Measurements from ENCODE around the gene KCNJ6.

The KCNJ6 gene

DNA sequence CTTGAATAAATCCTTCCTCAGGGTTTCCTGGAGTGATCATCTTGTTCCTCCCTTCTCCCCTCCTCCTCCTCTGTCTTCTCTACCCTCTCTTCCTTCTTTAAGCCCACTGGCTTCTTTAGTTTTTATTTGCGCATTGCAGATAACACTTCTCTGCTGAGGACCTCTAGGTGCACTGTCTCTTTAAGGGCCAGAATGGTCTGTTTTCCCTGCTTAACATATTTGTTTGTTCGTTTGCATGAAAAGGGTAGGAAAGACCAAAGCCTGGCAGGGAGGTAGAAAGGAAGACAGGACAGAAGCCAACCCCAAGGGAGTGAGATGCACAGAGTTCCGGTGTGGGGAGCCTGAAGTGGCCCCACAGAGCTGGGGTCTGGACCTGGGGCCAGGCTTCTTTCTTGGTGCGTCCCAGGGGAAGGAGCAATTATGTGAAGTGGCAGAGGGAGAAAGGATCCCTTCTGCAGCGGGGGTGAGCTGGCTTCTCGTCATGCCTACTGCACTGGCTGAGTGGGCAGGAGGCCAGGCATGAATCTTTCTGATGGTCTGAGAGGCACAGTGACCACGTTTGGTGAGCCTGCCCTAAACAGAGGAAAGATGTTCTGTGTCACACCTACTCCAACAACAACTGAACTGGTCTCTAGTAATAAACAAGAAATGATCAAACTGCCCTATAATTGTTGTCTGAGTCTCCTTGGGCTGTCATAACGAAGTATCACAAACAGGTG, 232.7 kb downstream of the KCNJ6 start:
- Histone ChIP-seq H3K4me3 (ENCODE audit: low read length) (no peak overlapping the region), H3K27ac (ENCODE audit: low read length) (no peak overlapping the region), H3K36me3 (ENCODE audit: insufficient read depth, low read depth, low read length) (no peaks in the 10 kb centered on the region), H3K27me3 (ENCODE audit: insufficient read depth, low read length) (no peaks in the 10 kb centered on the region), H3K9ac (ENCODE audit: low read depth, low read length) (0 out of 2 replicates have a peak overlapping the region, but pooled peaks have one; percentile 11), H3K9me3 (ENCODE audit: insufficient read depth, low read depth, low read length) (peaks cover 6% of the 10 kb centered on the region; the same call in 1 of the 2 replicates), H3K4me1 (ENCODE audit: insufficient read depth, low read length) (peaks cover 10% of the 10 kb centered on the region; the same call in 1 of the 2 replicates)

DNA sequence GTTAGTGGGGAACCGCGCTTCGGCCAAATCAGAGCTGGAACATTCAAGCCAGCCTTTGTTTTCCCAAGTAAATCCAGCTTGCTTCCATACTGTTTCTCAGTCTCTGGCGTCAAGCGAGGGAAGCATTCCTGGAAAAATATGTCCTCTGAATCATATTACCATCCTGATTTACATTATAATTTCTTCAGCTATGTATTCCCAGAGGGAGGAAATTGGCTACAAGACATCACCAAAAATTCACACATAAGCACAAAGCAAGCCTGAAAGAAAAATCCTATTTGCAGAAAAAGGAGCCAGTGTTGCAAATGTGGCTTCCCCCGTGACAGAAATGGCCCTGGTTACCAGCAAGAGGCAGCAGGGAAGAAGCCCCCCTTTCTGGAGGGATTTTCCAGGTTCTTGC, 233.3 kb downstream of the KCNJ6 start:
- H3K27ac ChIP-seq (ENCODE audit: low read length) = no peak overlapping the region
- peaks cover 10% of the 10 kb centered on the region; the same call in 1 of the 2 replicates for H3K4me1 ChIP-seq (ENCODE audit: insufficient read depth, low read length)
- H3K36me3 ChIP-seq (ENCODE audit: insufficient read depth, low read depth, low read length) = no peaks in the 10 kb centered on the region
- peaks cover 6% of the 10 kb centered on the region; the same call in 1 of the 2 replicates for H3K9me3 ChIP-seq (ENCODE audit: insufficient read depth, low read depth, low read length)
- no peak overlapping the region for H3K4me3 ChIP-seq (ENCODE audit: low read length)
- H3K9ac ChIP-seq (ENCODE audit: low read depth, low read length) = 0 out of 2 replicates have a peak overlapping the region, but pooled peaks have one; percentile 11
- no peaks in the 10 kb centered on the region for H3K27me3 ChIP-seq (ENCODE audit: insufficient read depth, low read length)

DNA sequence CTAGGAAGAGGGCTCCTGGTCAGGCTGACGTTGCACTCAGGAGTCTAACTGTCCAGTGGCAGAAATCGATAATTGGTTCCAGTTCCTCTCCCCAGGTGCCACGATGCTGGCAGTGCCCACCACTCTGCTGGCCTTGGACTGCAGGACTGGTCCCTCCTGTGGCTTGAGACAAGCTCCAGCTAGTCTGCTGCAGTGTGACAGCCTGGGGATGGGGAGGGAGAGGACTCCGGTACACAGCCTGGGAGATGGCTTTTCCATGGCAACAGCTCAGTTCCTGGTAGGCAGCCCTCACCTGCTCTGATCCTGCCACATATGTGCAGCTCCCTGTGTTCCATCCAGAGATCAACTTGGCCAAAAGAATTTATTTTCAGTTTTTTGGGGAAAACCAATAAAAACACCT, 239.3 kb downstream of the KCNJ6 start:
- Histone ChIP-seq H3K9ac (ENCODE audit: low read depth, low read length) (no peak overlapping the region), H3K27me3 (ENCODE audit: insufficient read depth, low read length) (peaks cover 29% of the 10 kb centered on the region), H3K4me3 (ENCODE audit: low read length) (no peak overlapping the region), H3K36me3 (ENCODE audit: insufficient read depth, low read depth, low read length) (no peaks in the 10 kb centered on the region), H3K4me1 (ENCODE audit: insufficient read depth, low read length) (no peaks in the 10 kb centered on the region), H3K9me3 (ENCODE audit: insufficient read depth, low read depth, low read length) (peaks cover 6% of the 10 kb centered on the region; the same call in 1 of the 2 replicates), H3K27ac (ENCODE audit: low read length) (no peak overlapping the region)

DNA sequence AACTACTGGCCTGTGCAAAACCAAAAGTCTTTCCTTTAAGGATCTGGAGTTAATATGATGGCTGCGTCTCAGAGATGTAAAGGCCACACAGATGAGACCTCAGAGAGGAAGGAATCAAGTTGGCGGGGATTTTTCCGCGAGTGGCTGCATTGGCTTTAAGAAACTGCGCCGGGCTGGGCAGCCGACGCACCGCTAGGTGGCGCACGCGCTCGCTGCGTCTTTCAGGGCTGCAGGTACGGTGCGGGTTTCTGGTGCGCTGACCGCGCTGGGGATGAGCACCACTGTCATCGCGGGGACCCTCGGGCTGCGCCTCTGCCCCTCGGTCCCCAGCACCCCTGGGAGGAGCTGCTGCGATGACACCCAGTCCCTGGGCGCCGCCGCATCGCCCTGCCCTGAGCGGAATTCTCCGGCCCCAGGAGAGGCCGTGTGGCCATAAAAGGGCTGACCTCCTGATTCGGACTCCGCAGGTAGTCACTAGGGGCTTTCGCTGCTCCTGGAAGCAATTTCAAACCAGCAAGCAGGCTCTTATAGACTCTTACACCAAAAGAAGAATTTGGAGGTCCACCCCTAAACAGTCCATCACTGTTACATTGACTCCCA, 241.0 kb downstream of the KCNJ6 start:
- Histone ChIP-seq H3K9me3 (ENCODE audit: insufficient read depth, low read depth, low read length) (peaks cover 6% of the 10 kb centered on the region; the same call in 1 of the 2 replicates), H3K27ac (ENCODE audit: low read length) (no peak overlapping the region), H3K4me3 (ENCODE audit: low read length) (peak overlapping the region; percentile 53; the same call in 1 of the 2 replicates), H3K27me3 (ENCODE audit: insufficient read depth, low read length) (peaks cover 29% of the 10 kb centered on the region), H3K4me1 (ENCODE audit: insufficient read depth, low read length) (no peaks in the 10 kb centered on the region), H3K9ac (ENCODE audit: low read depth, low read length) (no peak overlapping the region), H3K36me3 (ENCODE audit: insufficient read depth, low read depth, low read length) (no peaks in the 10 kb centered on the region)

DNA sequence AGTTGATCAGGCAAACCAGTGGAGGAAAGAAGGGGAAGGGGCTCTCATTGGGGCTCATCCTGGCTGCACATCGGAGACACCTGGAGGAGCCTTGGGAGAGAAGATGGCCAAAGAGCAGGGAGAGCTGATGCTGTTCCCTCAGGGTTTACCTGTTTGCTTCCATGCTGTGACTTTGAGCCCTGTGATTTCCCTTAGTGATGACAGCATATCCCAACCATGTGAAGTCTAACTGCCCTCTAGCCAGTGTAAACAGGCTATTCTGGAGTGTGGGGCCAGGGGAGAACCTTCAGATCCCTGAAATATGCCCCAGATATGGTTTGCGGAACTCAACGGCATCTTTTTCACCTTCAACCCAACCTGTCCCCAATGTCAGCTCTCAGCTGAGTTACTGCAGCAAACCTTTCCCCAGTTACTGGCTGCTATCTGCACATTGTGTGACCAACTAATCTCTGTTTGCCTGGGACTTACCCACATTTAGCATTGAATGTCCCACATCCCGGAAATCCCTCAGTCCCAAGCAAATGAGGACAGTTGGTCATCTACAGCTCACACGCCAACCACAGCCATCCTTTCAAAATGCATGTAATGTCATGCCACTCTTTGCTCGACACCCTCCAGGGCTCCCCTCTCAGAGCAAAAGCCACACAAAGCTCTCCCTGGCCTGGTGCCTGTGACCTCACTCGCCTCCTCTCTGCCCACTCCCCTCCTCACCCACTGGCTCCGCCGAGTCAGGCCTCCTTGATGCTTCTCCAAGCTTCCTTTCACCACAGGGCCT, 242.3 kb downstream of the KCNJ6 start:
- H3K4me1 ChIP-seq (ENCODE audit: insufficient read depth, low read length) = peaks cover 8% of the 10 kb centered on the region; the same call in 1 of the 2 replicates
- H3K36me3 ChIP-seq (ENCODE audit: insufficient read depth, low read depth, low read length) = no peaks in the 10 kb centered on the region
- peaks cover 3% of the 10 kb centered on the region; the same call in 1 of the 2 replicates for H3K9me3 ChIP-seq (ENCODE audit: insufficient read depth, low read depth, low read length)
- no peak overlapping the region for H3K4me3 ChIP-seq (ENCODE audit: low read length)
- no peak overlapping the region for H3K9ac ChIP-seq (ENCODE audit: low read depth, low read length)
- H3K27me3 ChIP-seq (ENCODE audit: insufficient read depth, low read length) = peaks cover 29% of the 10 kb centered on the region
- H3K27ac ChIP-seq (ENCODE audit: low read length) = no peak overlapping the region

DNA sequence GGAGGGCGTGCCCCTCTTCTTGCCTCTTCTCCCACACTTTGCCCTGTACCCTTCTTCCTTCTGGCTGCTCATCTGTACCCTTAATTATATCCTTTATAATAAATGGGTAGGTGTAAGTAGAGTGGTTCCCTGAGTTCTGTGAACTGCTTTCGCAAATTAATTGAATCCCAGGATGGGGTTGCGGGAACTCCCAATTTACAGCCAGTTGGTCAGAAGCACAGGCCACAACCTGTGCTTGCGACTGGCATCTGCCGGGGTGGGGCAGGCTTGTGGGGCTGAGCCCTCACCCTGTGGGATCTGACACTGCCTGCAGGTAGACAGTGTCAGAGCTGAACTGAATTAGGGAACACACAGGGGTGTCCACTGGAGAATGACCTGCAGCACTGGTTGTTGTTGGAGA, 244.9 kb downstream of the KCNJ6 start:
- H3K9ac ChIP-seq (ENCODE audit: low read depth, low read length) = no peak overlapping the region
- no peak overlapping the region for H3K27ac ChIP-seq (ENCODE audit: low read length)
- peaks cover 14% of the 10 kb centered on the region; the same call in 1 of the 2 replicates for H3K4me1 ChIP-seq (ENCODE audit: insufficient read depth, low read length)
- no peaks in the 10 kb centered on the region for H3K36me3 ChIP-seq (ENCODE audit: insufficient read depth, low read depth, low read length)
- peaks cover under 1% of the 10 kb centered on the region; the same call in 1 of the 2 replicates for H3K9me3 ChIP-seq (ENCODE audit: insufficient read depth, low read depth, low read length)
- H3K4me3 ChIP-seq (ENCODE audit: low read length) = no peak overlapping the region
- H3K27me3 ChIP-seq (ENCODE audit: insufficient read depth, low read length) = peaks cover 23% of the 10 kb centered on the region

DNA sequence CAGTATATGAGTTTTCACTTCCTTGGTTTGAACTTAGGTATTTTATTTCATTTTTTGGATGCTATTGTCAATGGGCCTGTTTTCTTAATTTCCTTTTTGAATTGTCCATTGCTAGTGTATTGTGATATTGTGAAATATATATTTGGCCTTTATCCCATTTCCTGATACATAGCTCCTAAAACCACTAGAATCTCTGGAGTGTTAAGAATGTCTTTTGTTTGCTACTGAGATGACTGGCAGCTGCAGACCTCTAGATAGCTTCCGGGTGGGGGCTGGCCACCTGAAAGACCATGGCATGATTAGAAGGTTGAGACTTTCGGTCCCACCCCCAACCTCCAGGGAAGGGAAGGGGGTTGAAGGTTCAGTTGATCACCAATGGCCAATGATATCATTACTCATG, 245.4 kb downstream of the KCNJ6 start:
- peaks cover 6% of the 10 kb centered on the region for H3K9me3 ChIP-seq (ENCODE audit: insufficient read depth, low read depth, low read length)
- no peaks in the 10 kb centered on the region for H3K36me3 ChIP-seq (ENCODE audit: insufficient read depth, low read depth, low read length)
- peaks cover 14% of the 10 kb centered on the region; the same call in 1 of the 2 replicates for H3K4me1 ChIP-seq (ENCODE audit: insufficient read depth, low read length)
- peaks cover 18% of the 10 kb centered on the region for H3K27me3 ChIP-seq (ENCODE audit: insufficient read depth, low read length)
- H3K9ac ChIP-seq (ENCODE audit: low read depth, low read length) = no peak overlapping the region
- H3K4me3 ChIP-seq (ENCODE audit: low read length) = no peak overlapping the region
- no peak overlapping the region for H3K27ac ChIP-seq (ENCODE audit: low read length)

DNA sequence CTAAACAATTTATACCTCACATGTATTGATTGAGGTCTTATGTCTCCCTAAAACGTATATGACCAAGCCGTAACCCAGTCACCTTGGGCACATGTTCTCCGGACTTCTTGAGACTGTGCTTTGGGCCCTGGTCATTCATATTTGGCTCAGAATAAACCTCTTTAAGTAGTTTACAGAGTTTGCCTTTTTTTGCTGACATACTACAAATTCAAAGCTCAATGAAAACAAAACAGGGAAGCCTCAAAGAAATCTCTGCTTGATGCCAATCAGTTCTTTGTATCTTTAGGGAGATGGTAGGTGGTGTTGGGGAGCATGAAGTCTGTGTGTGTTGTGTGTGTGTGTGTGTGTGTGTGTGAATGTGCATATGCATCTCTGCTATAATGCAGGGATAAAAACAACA, 247.0 kb downstream of the KCNJ6 start:
- Histone ChIP-seq H3K27me3 (ENCODE audit: insufficient read depth, low read length) (peaks cover 9% of the 10 kb centered on the region), H3K36me3 (ENCODE audit: insufficient read depth, low read depth, low read length) (no peaks in the 10 kb centered on the region), H3K27ac (ENCODE audit: low read length) (peak overlapping the region; percentile 75), H3K9me3 (ENCODE audit: insufficient read depth, low read depth, low read length) (peaks cover 15% of the 10 kb centered on the region), H3K4me3 (ENCODE audit: low read length) (no peak overlapping the region; the same call in 1 of the 2 replicates), H3K4me1 (ENCODE audit: insufficient read depth, low read length) (peaks cover 14% of the 10 kb centered on the region; the same call in 1 of the 2 replicates), H3K9ac (ENCODE audit: low read depth, low read length) (peak overlapping the region; percentile 30; the same call in 1 of the 2 replicates)

DNA sequence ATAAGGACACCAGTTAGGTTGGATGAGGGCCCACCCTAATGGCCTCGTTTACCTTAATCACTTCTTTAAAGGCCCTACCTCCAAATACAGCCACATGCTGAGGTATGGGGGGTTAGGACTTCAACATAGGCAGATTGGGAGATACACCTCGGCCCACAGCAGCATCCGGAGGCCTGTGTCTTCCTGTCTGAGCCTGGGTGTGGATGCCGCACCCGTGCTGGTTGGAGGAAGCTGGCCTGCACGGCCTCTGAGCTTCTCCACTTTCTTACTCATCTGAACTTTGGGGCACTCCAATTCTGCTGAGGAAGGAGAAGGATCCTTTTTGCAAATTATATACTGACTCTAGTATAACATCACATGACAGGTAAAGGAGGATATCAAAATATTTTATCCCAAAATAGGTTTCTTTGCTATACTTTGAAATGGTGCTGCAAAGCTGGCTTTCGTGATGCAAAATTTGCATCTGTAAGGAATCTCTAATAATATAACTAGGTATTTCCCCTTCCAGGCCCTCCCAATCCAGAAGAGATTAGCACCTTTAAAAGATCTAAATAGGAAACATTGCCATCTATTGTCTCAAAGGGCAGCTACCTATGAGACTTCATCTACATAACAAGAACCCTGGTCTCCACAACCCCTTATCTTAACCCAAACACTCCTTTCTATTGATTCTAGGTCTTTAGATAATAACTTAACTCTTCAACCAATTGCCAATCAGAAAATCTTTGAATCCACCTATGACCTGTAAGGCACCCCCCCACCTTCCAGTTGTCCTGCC, 247.6 kb downstream of the KCNJ6 start:
- Histone ChIP-seq H3K9ac (ENCODE audit: low read depth, low read length) (no peak overlapping the region; the same call in 1 of the 2 replicates), H3K4me1 (ENCODE audit: insufficient read depth, low read length) (peaks cover 14% of the 10 kb centered on the region; the same call in 1 of the 2 replicates), H3K36me3 (ENCODE audit: insufficient read depth, low read depth, low read length) (no peaks in the 10 kb centered on the region), H3K27ac (ENCODE audit: low read length) (peak overlapping the region; percentile 75), H3K9me3 (ENCODE audit: insufficient read depth, low read depth, low read length) (peaks cover 15% of the 10 kb centered on the region), H3K27me3 (ENCODE audit: insufficient read depth, low read length) (peaks cover 3% of the 10 kb centered on the region), H3K4me3 (ENCODE audit: low read length) (no peak overlapping the region)

DNA sequence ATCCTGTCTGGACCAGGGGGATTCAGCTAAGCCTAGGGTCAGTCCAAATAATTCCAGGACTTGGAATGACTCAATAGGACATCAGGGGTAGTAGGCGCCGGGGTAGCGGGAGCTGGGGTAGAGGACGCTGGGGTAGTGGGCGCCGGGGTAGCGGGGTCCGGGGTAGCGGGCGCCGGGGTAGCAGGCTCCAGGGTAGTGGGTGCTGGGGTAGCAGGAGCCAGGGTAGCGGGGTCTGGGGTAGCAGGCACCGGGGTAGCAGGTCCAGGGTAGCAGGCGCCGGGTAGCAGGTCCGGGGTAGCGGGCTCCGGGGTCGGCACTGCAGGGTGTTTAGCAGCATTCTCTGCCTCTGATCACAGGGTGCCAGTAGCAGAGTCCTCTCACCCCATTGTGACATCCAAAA, 248.9 kb downstream of the KCNJ6 start:
- peaks cover 15% of the 10 kb centered on the region for H3K9me3 ChIP-seq (ENCODE audit: insufficient read depth, low read depth, low read length)
- no peak overlapping the region for H3K9ac ChIP-seq (ENCODE audit: low read depth, low read length)
- H3K36me3 ChIP-seq (ENCODE audit: insufficient read depth, low read depth, low read length) = no peaks in the 10 kb centered on the region
- H3K4me1 ChIP-seq (ENCODE audit: insufficient read depth, low read length) = peaks cover 14% of the 10 kb centered on the region; the same call in 1 of the 2 replicates
- H3K4me3 ChIP-seq (ENCODE audit: low read length) = no peak overlapping the region
- no peak overlapping the region for H3K27ac ChIP-seq (ENCODE audit: low read length)
- no peaks in the 10 kb centered on the region for H3K27me3 ChIP-seq (ENCODE audit: insufficient read depth, low read length)

All from iPS-20b (cell line).